Choroid plexus epithelial cell (primary cell): Measurements from ENCODE around the gene METRN.

Source experiments
- DNase-seq: peaks from one replicate; pipeline ENCODE4 v3.0.0-alpha.2; 2010; ENCODE audit warnings: low read depth
- H3K4me3 ChIP-seq: 2 replicates; pipeline ENCODE4 v1.5.1; 2011; ENCODE audit warnings: low read depth, mild to moderate bottlenecking, control low read depth, low read length, moderate library complexity
- CTCF ChIP-seq: conservative IDR thresholded peaks from 2 replicates; pipeline ENCODE4 v1.5.1; 2011; ENCODE audit warnings: low read depth, mild to moderate bottlenecking, control low read depth, inconsistent platforms, low read length, moderate library complexity

Gene METRN

DNA sequence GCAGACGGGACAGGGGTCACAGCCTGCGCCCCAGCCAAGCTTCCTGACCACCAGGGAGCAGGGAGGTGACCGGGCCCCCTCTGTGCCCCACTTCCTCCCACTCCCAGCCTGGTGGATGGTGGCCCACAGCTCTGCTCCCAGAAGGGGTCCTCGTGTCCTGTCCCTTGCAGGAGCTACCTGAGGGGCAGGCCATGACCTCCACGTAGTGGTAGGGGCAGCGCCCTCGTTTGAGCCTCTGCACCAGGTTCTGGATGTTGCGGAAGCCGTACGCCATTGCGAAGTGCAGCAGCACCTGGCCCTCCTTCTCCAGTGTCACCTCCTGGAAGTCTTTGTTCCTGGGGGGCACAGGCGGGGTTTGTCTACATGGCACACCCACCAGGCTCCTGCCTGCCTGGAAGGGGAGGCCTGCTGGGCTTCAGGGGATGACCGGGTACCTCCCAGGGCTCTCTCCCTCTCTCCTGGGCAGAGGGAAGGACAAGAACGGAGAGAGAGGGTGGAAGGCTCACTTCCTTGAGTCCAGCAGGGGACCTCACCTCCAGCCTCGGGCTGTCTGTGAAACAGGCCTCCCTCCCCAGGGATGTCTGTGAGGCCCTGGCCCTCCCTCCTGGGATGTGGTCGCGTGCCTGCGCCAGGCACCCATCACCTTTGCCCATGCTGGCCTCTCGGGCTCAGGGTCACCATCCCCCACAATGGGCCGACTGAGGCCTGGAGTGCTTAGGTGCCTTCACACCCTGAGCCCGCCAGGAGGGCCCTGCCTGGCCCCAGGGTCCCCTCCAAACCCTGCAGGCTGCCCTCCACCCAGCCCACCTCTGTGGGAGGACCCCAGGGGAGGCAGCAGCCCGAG is 16.0 kb downstream of the METRN start:
- TF ChIP-seq CTCF = no peak
- no peak overlapping the region for H3K4me3 ChIP-seq
- DNase-seq = no peak

DNA sequence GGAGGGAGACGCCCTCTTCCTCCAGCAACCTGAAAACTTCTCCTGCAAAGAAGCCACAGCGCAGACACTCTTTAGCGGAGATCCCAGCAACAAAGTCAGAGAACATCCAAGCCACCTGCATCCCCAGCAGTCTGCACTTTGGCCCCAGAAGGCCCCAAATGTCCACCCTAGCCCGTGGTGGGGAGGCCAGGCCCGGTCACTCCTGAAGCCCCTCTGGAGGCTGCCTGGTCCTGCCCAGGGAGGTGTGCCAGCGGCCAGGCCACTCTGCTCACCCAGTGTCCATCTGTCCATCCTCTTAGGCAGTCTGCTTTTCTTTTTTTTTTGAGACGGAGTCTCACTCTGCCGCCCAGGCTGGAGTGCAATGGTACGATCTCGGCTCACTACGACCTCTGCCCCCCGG is 17.4 kb downstream of the METRN start:
- no peak overlapping the region for H3K4me3 ChIP-seq
- TF ChIP-seq CTCF = no peak
- DNase-seq = no peak

- no peak overlapping the region for H3K4me3 ChIP-seq
- no peak for DNase-seq
- no peak for TF ChIP-seq CTCF
Observed at GRCh38 chr16:732936-733335, 18.0 kb downstream of the METRN start.

DNA sequence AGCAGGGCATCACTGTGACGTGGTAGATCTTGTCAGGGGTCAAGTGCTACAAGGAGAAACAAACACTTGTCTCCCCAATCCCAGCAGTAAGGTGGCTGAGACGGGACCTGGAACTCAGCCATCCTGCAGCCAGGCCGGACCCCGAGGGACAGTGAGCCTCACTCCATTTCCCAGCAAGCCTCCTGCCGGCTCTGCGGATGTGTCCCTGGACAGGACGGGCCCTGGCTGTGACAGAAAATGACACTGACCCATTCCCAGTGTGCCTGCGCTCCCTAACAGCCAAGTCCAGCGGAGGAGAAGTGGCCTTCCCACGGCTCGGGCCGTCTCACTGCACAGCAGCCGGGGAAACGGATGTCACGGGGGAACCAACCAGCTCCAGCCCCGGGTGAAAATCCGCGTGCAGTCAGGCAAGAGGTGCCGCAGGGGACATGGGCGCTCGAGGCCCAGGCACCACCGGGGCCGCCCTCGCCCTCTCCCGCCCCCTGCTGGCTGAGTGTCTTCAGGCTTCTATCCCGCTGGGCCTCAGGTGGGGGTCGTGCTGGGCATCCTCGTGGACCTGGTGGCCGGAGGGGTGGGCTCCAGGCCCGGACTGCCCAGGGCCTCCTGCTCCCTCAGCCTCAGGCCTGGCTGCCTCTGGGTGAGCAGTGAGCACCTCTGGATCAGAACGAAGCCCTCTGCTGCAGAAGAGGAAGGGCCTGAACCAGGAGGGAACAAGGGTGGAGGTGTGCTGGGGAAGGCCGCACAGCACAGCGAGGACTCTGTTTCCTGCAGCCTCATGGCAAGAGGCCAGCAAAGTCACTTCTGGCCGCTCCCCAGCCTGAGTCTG is 18.7 kb downstream of the METRN start:
- DNase-seq = no peak
- TF ChIP-seq CTCF = peak; percentile 45

DNA sequence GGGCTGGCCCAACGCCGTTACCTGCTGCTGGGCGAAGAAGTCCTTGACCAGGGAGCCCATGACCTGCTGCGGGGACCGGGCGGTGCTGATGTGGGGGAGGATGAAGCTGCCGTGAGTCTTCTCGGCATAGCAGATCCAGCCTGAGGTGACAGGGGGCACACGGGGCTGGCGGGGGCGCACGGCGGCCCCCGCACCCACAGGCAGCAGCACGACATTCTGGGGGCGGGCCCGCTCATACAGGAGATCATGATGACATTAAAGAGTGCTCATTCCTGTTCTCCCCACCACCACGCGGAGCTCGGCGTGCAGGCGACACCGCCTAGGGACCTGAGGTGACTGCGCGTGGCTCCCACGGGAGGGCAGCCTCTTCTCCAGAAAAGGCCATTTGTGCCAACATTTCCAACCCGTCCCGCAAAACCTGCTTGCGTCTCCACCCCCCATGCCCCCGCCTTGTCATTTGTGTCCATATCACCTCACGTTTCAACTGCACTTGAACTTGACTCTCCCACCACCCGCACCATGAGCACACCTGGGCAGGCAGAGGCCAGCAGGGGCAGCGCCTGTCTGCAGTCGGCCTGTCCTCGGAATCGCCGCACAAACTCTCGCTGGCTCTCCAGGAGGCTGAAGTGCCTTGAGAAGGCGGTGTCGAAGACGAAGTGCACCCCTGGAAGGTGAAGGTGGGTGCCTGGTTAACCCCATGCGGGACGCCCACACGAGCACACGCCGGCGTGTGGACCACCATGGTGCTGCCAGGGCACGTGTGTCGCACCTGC is 19.5 kb downstream of the METRN start:
- no peak for TF ChIP-seq CTCF
- DNase-seq = no peak
- no peak overlapping the region for H3K4me3 ChIP-seq

More for the DNA sequence above, 18.7 kb downstream of the METRN start:
- H3K4me3 ChIP-seq = no peak overlapping the region

- H3K4me3 ChIP-seq = no peak overlapping the region
- TF ChIP-seq CTCF = no peak
- DNase-seq = no peak
Observed at GRCh38 chr16:734981-735881, 20.3 kb downstream of the METRN start.
